Vagina (tissue), 2 donors: ENCODE measurements around the gene LPIN1.

Experiments
- CTCF ChIP-seq, 3 experiments: fragments of 450-650 bp in 2 of 3; fragments of 200-600 bp in 1 of 3; sonication (generic) in 1 of 3; IDR thresholded peaks; one replicate each; pipeline ENCODE4 v1.5.1; 2017 to 2019; ENCODE audit warnings: antibody characterized with exemption in 3 of 3, mild to moderate bottlenecking in 2 of 3, moderate library complexity in 2 of 3
- POLR2A ChIP-seq, 2 donors: fragments of 450-650 bp; IDR thresholded peaks; one replicate each; pipeline ENCODE4 v1.6.1; 2017; ENCODE audit warnings: antibody characterized with exemption in 2 of 2, mild to moderate bottlenecking in 2 of 2, moderate library complexity in 2 of 2

- TF ChIP-seq CTCF (IDR thresholded peaks at IDR 0.05) (peak; percentile 49 to 98 (median 95)), POLR2A (IDR thresholded peaks at IDR 0.05) (no peak)
These were observed 117.3 kb downstream of the LPIN1 start for GRCh38 chr2:11863513-11864328.
